Hepatocyte (in vitro differentiated cells): ENCODE measurements around the gene SIX1. TPM values are rescaled to one million over a fixed set of nuclear protein-coding genes. Genes with fewer than 3 reads are reported as not detected.

Experiments used
- DNase-seq: peaks from one replicate; pipeline ENCODE4 v3.0.0-alpha.2; 2016; ENCODE audit warnings: low spot score
- H2AFZ ChIP-seq: fragments of 200-600 bp; sonication (generic); 2 replicates; pipeline ENCODE4 v1.6.0; 2016; ENCODE audit warnings: antibody characterized with exemption, mild to moderate bottlenecking
- H3K27ac ChIP-seq: fragments of 200-600 bp; sonication (generic); 2 replicates; pipeline ENCODE4 v1.5.1; 2016; ENCODE audit warnings: mild to moderate bottlenecking
- H3K27me3 ChIP-seq: fragments of 200-600 bp; sonication (generic); 2 replicates; pipeline ENCODE4 v1.6.1; 2016
- H3K36me3 ChIP-seq: fragments of 200-600 bp; sonication (generic); replicated peaks from 2 replicates; pipeline ENCODE4 v1.5.1; 2016; ENCODE audit warnings: low read depth; ENCODE audit not compliant: insufficient read depth
- H3K4me1 ChIP-seq: fragments of 200-600 bp; sonication (generic); 2 replicates; pipeline ENCODE4 v1.5.1; 2016; ENCODE audit warnings: mild to moderate bottlenecking, moderate library complexity; ENCODE audit not compliant: insufficient read depth
- H3K4me2 ChIP-seq: fragments of 200-600 bp; sonication (generic); 2 replicates; pipeline ENCODE4 v1.6.0; 2016
- H3K4me3 ChIP-seq: fragments of 200-600 bp; sonication (generic); 2 replicates; pipeline ENCODE4 v1.5.1; 2016; ENCODE audit warnings: mild to moderate bottlenecking
- H3K79me2 ChIP-seq: fragments of 200-600 bp; sonication (generic); 2 replicates; pipeline ENCODE4 v1.6.0; 2017; ENCODE audit warnings: mild to moderate bottlenecking
- H3K9me2 ChIP-seq: fragments of 200-600 bp; sonication (generic); replicated peaks from 2 replicates; pipeline ENCODE4 v1.6.0; 2017; ENCODE audit warnings: mild to moderate bottlenecking; ENCODE audit not compliant: insufficient read depth
- H3K9me3 ChIP-seq: fragments of 200-600 bp; sonication (generic); 2 replicates; pipeline ENCODE4 v1.5.1; 2016; ENCODE audit warnings: low read depth, mild to moderate bottlenecking
- H4K20me1 ChIP-seq: fragments of 200-600 bp; sonication (generic); 2 replicates; pipeline ENCODE4 v1.6.0; 2016; ENCODE audit warnings: mild to moderate bottlenecking; ENCODE audit not compliant: insufficient read depth, poor library complexity, severe bottlenecking
- CTCF ChIP-seq: fragments of 200-600 bp; sonication (generic); IDR thresholded peaks from 2 replicates; pipeline ENCODE4 v1.5.1; 2016; ENCODE audit warnings: antibody characterized with exemption, mild to moderate bottlenecking; ENCODE audit not compliant: poor library complexity
- EZH2 ChIP-seq: fragments of 200-600 bp; sonication (generic); IDR thresholded peaks from 2 replicates; pipeline ENCODE4 v1.6.1; 2016; ENCODE audit warnings: antibody characterized with exemption, mild to moderate bottlenecking, borderline replicate concordance
- EZH2phosphoT487 ChIP-seq: fragments of 200-600 bp; sonication (generic); IDR thresholded peaks from one replicate; pipeline ENCODE4 v1.6.1; 2018; ENCODE audit warnings: antibody characterized with exemption, mild to moderate bottlenecking, low read depth, moderate library complexity; ENCODE audit not compliant: unreplicated experiment, severe bottlenecking
- WGBS: methylation state at CpG from one replicate; pipeline ENCODE4 v1.1.6; 2016; ENCODE audit warnings: low lambda C conversion rate; ENCODE audit errors: missing lambda C conversion rate; 5-methylcytosine and 5-hydroxymethylcytosine counted together
- polyA plus RNA-seq: library from polyadenylated mRNA; unstranded; fragments of >200 nt; fragmentation: Nextera tagmentation; extraction: Ambion mirVana; gene quantifications from 2 replicates; pipeline ENCODE4 v1.2.1, GENCODE V29; 2016
- total RNA-seq: library from RNA; depleted of rRNA; stranded (reverse); fragments of >200 nt; gene quantifications from 2 replicates; pipeline ENCODE4 v1.2.3, GENCODE V29; 2014

SIX1 gene
- total and polyA plus RNA-seq, 2 experiments from 2014 or later, result 5.9 to 6.3 TPM

- Histone ChIP-seq H3K27ac (peak overlapping the region; percentile 44), H3K9me2 (no peaks in the 10 kb centered on the region), H4K20me1 (peaks cover 6% of the 10 kb centered on the region), H3K4me2 (peak overlapping the region; percentile 95), H3K4me3 (peak overlapping the region; percentile 2), H3K4me1 (peaks cover 6% of the 10 kb centered on the region), H3K9me3 (no peaks in the 10 kb centered on the region), H3K27me3 (peaks cover 100% of the 10 kb centered on the region), H2AFZ (no peak overlapping the region), H3K79me2 (peaks cover 10% of the 10 kb centered on the region), H3K36me3 (no peaks in the 10 kb centered on the region)
- DNase-seq, result no peak
- TF ChIP-seq EZH2phosphoT487 (peak; percentile 96), EZH2 (no peak)
- 2% methylated on average over 11 of the region's 11 CpGs for WGBS
These were observed 1.2 kb upstream of the SIX1 start for GRCh38 chr14:60650373-60650961.

- H2AFZ ChIP-seq, result no peak overlapping the region
- H3K9me2 ChIP-seq, result no peaks in the 10 kb centered on the region
- H3K36me3 ChIP-seq, result no peaks in the 10 kb centered on the region
- no peak for TF ChIP-seq EZH2
- TF ChIP-seq EZH2phosphoT487, result no peak
- TF ChIP-seq CTCF, result no peak
- peak overlapping the region; percentile 44 for H3K27ac ChIP-seq
- peak overlapping the region; percentile 50 for H3K4me3 ChIP-seq
- peaks cover 3% of the 10 kb centered on the region for H3K4me1 ChIP-seq
- DNase-seq, result peak; percentile 15
- peaks cover 100% of the 10 kb centered on the region for H3K27me3 ChIP-seq
- peaks cover 13% of the 10 kb centered on the region for H3K79me2 ChIP-seq
- no peaks in the 10 kb centered on the region for H3K9me3 ChIP-seq
- WGBS, result 3% methylated on average over 15 of the region's 15 CpGs
- peaks cover 6% of the 10 kb centered on the region for H4K20me1 ChIP-seq
- H3K4me2 ChIP-seq, result peak overlapping the region; percentile 95
These were observed 647 bp upstream of the SIX1 start for GRCh38 chr14:60649875-60650372.

- peak overlapping the region; percentile 37 for H2AFZ ChIP-seq
- no peaks in the 10 kb centered on the region for H3K9me3 ChIP-seq
- H3K4me2 ChIP-seq, result peak overlapping the region; percentile 95
- H3K27ac ChIP-seq, result peak overlapping the region; percentile 58
- no peaks in the 10 kb centered on the region for H3K9me2 ChIP-seq
- H3K4me1 ChIP-seq, result peaks cover 3% of the 10 kb centered on the region
- H3K27me3 ChIP-seq, result peaks cover 100% of the 10 kb centered on the region
- DNase-seq, result peak; percentile 19
- H3K79me2 ChIP-seq, result peaks cover 13% of the 10 kb centered on the region
- H4K20me1 ChIP-seq, result peaks cover 6% of the 10 kb centered on the region
- H3K4me3 ChIP-seq, result peak overlapping the region; percentile 50
- no peaks in the 10 kb centered on the region for H3K36me3 ChIP-seq
- TF ChIP-seq CTCF, result peak; percentile 6
- TF ChIP-seq EZH2phosphoT487, result no peak
- TF ChIP-seq EZH2, result peak; percentile 1
- WGBS, result 2% methylated on average over 46 of the region's 61 CpGs
These were observed 886 bp downstream of the SIX1 start for GRCh38 chr14:60648249-60648933.

- WGBS, result 3% methylated on average over 21 of the region's 21 CpGs
- Histone ChIP-seq H3K4me2 (peak overlapping the region; percentile 95), H2AFZ (peak overlapping the region; percentile 18), H3K4me1 (peaks cover 3% of the 10 kb centered on the region), H3K79me2 (peaks cover 13% of the 10 kb centered on the region), H3K27ac (peak overlapping the region; percentile 15), H3K36me3 (no peaks in the 10 kb centered on the region), H3K4me3 (peak overlapping the region; percentile 50), H3K9me2 (no peaks in the 10 kb centered on the region), H3K9me3 (no peaks in the 10 kb centered on the region), H3K27me3 (peaks cover 100% of the 10 kb centered on the region), H4K20me1 (peaks cover 6% of the 10 kb centered on the region)
- no peak for DNase-seq
- TF ChIP-seq EZH2, result peak; percentile 9
- TF ChIP-seq EZH2phosphoT487, result peak; percentile 11
- TF ChIP-seq CTCF, result no peak
These were observed 1.4 kb downstream of the SIX1 start for GRCh38 chr14:60647837-60648248.
